GM20431 (cell line): ENCODE measurements around the gene ABO.
"Not testable (repeated sequence)": the region's sequence is repeated elsewhere in the genome, so short reads cannot be mapped to it uniquely, and the experiment has no call there.

Experiments used
- in situ Hi-C: fragments of 300-500 bp; cut with MseI, MboI; formaldehyde crosslinking; loops from one replicate; pipeline ENCODE4 v1.15.0; 2020; ENCODE audit warnings: low sequenced_read_pairs; ENCODE audit not compliant: unreplicated experiment

Gene ABO

DNA sequence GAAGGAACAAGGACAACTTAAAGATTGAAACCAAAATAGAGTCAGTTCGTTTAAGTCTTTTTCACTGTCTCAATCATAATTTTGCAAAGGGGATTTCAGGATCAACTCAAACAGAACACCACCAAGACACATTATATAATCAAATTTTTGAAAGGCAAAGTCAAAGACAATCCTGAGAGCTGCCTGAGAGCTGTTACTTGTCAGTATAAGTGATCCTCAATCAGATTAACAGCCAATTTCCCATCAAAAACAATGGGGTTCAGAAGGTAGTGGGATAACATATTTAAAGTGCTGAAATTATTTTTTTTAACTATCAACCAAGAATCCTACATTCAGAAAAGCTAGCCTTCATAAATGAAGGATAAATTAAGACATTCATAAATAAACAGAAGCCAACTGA lies 19.3 kb upstream of the ABO start:
- in situ Hi-C loops = no loop called here

GRCh38 chr9:133290751-133291302 lies 15.8 kb upstream of the ABO start:
- in situ Hi-C loops = no loop called here

- in situ Hi-C loops = no loop called here
Observed at GRCh38 chr9:133286523-133286922, 11.5 kb upstream of the ABO start.

GRCh38 chr9:133285252-133285775 lies 10.3 kb upstream of the ABO start:
- in situ Hi-C loops = no loop called here

DNA sequence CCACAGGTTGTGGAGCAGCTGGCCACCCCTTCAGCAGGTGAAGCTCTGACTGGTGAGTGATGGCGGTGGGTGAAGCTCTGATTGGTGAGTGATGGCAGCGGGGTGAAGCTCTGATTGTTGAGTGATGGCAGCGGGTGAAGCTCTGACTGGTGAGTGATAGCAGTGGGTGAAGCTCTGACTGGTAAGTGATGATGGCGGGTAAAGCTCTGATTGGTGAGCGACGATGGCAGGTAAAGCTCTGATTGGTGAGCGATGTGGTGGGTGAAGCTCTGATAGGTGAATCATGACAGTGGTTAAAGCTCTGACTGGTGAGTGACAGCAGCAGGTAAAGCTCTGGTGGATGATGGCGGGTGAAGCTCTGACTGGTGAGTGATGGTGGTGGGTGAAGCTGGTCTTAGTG lies 9.4 kb upstream of the ABO start:
- in situ Hi-C loops = no loop called here

DNA sequence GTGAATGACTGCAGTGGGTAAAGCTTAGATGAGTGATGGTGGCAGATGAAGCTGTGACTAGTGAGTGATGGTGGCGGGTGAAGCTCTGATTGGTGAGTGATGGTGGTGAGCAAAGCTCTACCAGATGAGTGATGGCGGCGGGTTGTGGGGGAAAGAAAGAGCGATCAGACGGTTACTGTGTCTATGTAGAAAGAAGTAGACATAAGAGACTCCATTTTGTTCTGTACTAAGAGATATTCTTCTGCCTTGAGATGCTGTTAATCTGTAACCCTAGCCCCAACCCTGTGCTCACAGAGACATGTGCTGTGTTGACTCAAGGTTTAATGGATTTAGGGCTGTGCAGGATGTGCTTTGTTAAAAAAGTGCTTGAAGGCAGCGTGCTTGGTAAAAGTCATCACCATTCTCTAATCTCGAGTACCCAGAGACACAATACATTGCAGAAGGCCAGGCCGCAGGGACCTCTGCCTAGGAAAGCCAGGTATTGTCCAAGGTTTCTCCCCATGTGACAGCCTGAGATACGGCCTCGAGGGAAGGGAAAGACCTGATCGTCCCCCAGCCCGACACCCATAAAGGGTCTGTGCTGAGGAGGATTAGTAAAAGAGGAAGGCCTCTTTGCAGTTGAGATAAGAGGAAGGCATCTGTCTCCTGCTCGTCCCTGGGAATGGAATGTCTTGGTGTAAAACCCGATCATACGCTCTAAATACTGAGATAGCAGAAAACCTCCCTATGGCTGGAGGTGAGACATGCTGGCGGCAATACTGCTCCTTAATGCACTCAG lies 8.4 kb upstream of the ABO start:
- in situ Hi-C loops = not testable (repeated sequence)

GRCh38 chr9:133282464-133283238 lies 7.7 kb upstream of the ABO start:
- in situ Hi-C loops = no loop called here

- in situ Hi-C loops = no loop called here
Observed at GRCh38 chr9:133280392-133280791, 5.4 kb upstream of the ABO start.

- in situ Hi-C loops = no loop called here
Observed at GRCh38 chr9:133278161-133279114, 3.4 kb upstream of the ABO start.

- in situ Hi-C loops = no loop called here
Observed at GRCh38 chr9:133277467-133277866, 2.5 kb upstream of the ABO start.

DNA sequence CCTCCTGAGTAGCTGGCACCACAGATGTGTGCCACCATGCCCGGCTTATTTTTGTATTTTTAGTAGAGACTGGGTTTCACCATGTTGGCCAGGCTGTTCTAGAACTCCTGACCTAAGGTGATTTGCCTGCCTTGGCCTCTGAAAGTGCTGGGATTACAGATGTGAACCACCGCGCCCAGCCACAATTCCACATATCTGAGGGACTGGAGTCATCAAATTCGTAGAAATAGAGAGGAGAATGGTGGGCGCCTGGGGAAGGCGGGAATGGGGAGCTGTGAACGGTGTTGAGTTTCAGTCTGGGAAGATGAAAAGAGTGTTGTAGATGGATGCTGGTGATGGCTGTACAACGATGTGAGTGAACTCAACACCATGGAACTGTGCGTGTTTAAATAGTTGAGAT lies 1.9 kb upstream of the ABO start:
- in situ Hi-C loops = no loop called here

GRCh38 chr9:133276001-133276884 lies 1.2 kb upstream of the ABO start:
- in situ Hi-C loops = no loop called here

- in situ Hi-C loops = no loop called here
Observed at GRCh38 chr9:133274236-133275104, 531 bp downstream of the ABO start.

- in situ Hi-C loops = no loop called here
Observed at GRCh38 chr9:133273819-133274218, 1.2 kb downstream of the ABO start.

DNA sequence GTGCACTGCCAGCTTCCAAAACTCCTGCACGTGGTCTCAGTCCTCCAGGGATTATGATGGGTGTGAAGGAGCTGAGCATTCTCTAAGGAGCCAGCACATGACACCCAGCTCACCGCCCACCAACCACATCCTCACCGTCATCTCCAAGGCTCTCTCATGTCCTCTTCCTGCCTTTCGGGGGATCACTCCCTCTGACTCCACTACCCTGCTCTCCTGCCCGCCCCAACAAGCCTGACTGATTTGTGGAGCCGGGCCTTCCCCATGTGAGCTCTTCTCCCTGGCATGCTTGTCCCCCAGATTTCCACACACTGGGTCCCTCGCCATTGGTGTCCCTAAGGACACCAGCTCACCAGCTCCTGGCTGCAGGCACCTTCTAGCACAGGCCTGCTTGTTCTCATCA lies 1.9 kb downstream of the ABO start:
- in situ Hi-C loops = no loop called here

DNA sequence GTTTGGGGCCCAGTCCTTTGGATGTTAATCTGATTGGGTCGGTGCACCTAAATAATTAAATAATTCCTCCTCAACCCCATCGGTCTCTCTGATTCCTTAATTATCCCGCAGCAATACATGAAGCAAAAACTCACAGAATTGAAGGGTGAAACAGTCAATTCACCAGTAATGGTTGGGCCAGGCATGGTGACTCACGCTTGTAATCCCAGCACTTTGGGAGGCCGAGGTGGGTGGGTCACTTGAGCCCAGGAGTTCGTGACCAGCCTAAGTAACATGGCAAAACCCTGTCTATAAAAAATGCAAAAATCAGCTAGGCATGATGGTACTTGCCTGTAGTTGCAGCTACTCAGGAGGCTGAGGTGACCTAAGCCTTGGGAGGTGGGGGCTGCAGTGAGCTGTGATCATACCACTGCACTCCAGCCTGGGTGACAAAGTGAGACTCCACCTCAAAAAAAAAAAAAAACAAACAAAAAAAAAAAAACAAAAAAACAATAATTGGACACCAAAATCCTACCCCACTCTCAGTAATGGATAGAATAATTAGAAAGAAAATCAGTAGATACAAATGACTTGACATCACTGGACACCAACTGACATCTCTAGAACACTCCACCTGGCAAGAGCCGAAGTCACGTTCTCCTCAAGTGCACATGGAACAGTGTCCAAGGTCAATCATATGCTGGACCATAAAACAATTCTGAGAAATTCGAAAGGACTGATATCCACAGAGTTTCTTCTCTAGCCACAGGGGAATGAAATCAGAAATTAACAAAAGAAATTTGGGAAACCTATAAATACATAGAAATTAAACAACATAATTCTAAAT lies 5.3 kb downstream of the ABO start:
- in situ Hi-C loops = no loop called here

GRCh38 chr9:133269136-133269535 lies 5.9 kb downstream of the ABO start:
- in situ Hi-C loops = not testable (repeated sequence)
